Esophagus squamous epithelium (tissue), 5 donors: ENCODE data around the gene GNA12. TPM values are rescaled to one million over a fixed set of nuclear protein-coding genes. Genes with fewer than 3 reads are reported as not detected.

ENCODE experiments used
- DNase-seq: peaks from one replicate; lab custom pipeline; 2025; lab: John Stamatoyannopoulos, UW
- H3K27ac ChIP-seq, 4 donors: fragments of 200-600 bp; sonication (generic); one replicate each; pipeline ENCODE4 v1.5.1; 2016 to 2019; ENCODE audit warnings: mild to moderate bottlenecking in 1 of 4
- H3K27me3 ChIP-seq, 4 donors: fragments of 200-600 bp; sonication (generic); 1 replicate in 3 of 4; 2 replicates in 1 of 4; pipeline versions ENCODE4 v1.5.1 to v1.6.0; 2017 to 2021; ENCODE audit warnings: antibody characterized with exemption in 1 of 4
- H3K36me3 ChIP-seq, 3 donors: fragments of 200-600 bp; sonication (generic); one replicate each; pipeline ENCODE4 v1.5.1; 2016 to 2019
- H3K4me1 ChIP-seq, 3 donors: fragments of 200-600 bp; sonication (generic); one replicate each; pipeline ENCODE4 v1.5.1; 2017 to 2019
- H3K4me3 ChIP-seq, 4 donors: fragments of 200-600 bp; sonication (generic); 1 replicate in 3 of 4; 2 replicates in 1 of 4; pipeline ENCODE4 v1.5.1; 2016 to 2019; ENCODE audit warnings: mild to moderate bottlenecking in 2 of 4, moderate library complexity in 1 of 4
- H3K9me3 ChIP-seq, 3 donors: fragments of 200-600 bp; sonication (generic); one replicate each; pipeline ENCODE4 v1.5.1; 2016 to 2019
- POLR2A ChIP-seq, 4 donors: fragments of 450-650 bp; IDR thresholded peaks; one replicate each; pipeline ENCODE4 v1.6.1; 2017; ENCODE audit warnings: antibody characterized with exemption in 4 of 4, mild to moderate bottlenecking in 4 of 4, moderate library complexity in 3 of 4
- WGBS, 2 donors: methylation state at CpG; one replicate each; pipeline ENCODE4 v1.1.5; 2018; 5-methylcytosine and 5-hydroxymethylcytosine counted together
- intact Hi-C: fragments of 100-400 bp; cut with DNase I; formaldehyde crosslinking; loops from one replicate; pipeline ENCODE4 v1.15.0; 2022
- total RNA-seq, 4 donors: library from RNA; depleted of rRNA; stranded (reverse); fragments of >200 nt; gene quantifications; one replicate each; pipeline ENCODE4 v1.1.0, GENCODE V29; 2016
- TF ChIP-seq, protein P1 (sequence below), 6 experiments: fragments of 450-650 bp in 4 of 6; fragments of 200-600 bp in 2 of 6; sonication (generic) in 2 of 6; IDR thresholded peaks; one replicate each; pipeline ENCODE4 v1.5.1; 2016 to 2019; ENCODE audit warnings: antibody characterized with exemption in 6 of 6, mild to moderate bottlenecking in 4 of 6, moderate library complexity in 4 of 6
- donor health status: DM: yes; HTN: yes; CAD: no.

The GNA12 gene
- total RNA-seq, 4 donors from 2014 or later: 6.6 to 11.6 (median 7.6) TPM

DNA sequence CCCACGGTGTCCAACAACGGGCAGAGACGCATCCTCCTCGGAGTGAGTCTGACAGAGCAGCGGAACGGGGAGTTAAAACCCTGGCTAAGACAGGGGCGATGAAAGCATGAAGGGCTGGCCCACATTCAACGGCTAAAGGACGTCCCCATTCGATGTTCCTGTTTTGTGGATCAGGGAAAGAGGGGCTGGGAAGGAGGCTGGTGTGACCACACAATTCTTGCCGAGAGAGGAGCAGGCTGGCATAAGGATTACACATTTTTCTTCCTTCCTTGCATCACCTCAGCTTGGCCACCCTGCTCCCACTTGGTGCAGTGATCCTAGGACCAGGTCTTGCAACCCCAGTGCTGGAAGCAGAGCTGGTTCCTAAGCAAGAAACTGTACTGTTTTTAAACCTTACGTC lies 67.7 kb downstream of the GNA12 start:
- Histone ChIP-seq H3K36me3 (peaks cover 0 to 15% (median 0%) of the 10 kb centered on the region in 3 donors), H3K9me3 (no peaks in the 10 kb centered on the region), H3K4me1 (peaks cover 0 to 7% (median 0%) of the 10 kb centered on the region in 3 donors), H3K4me3 (no peak overlapping the region), H3K27ac (no peak overlapping the region), H3K27me3 (no peaks in the 10 kb centered on the region)
- 82 to 85% methylated on average over 10 to 11 of the region's 12 CpGs for WGBS, 2 donors
- TF ChIP-seq, protein P1, sequence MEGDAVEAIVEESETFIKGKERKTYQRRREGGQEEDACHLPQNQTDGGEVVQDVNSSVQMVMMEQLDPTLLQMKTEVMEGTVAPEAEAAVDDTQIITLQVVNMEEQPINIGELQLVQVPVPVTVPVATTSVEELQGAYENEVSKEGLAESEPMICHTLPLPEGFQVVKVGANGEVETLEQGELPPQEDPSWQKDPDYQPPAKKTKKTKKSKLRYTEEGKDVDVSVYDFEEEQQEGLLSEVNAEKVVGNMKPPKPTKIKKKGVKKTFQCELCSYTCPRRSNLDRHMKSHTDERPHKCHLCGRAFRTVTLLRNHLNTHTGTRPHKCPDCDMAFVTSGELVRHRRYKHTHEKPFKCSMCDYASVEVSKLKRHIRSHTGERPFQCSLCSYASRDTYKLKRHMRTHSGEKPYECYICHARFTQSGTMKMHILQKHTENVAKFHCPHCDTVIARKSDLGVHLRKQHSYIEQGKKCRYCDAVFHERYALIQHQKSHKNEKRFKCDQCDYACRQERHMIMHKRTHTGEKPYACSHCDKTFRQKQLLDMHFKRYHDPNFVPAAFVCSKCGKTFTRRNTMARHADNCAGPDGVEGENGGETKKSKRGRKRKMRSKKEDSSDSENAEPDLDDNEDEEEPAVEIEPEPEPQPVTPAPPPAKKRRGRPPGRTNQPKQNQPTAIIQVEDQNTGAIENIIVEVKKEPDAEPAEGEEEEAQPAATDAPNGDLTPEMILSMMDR (IDR thresholded peaks at IDR 0.05): no peak
- no peak for TF ChIP-seq POLR2A (IDR thresholded peaks at IDR 0.05)
- DNase-seq: no peak
- intact Hi-C loops: no loop called here

DNA sequence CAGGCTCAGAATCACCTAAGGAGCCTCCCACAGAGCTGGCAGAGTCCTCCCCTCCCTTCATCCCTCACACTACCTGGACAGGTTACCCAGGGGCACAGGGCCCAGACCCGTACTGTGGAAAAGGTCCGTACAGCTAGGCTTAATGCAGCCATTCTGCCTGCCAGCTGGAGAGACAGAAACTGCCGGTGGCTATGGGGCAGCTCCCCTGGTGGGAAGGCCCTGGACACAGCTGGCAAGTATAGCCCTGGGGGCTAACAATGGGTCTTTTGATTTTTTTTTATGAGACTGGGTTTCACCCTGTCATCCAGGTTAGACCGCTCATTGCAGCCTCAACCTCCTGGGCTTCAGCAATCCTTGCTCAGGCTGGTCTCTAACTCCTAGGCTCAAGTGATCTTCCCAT lies 68.3 kb downstream of the GNA12 start:
- peaks cover 0 to 15% (median 0%) of the 10 kb centered on the region in 3 donors for H3K36me3 ChIP-seq
- 89 to 95% methylated on average over 3 of the region's 4 CpGs for WGBS, 2 donors
- no peak overlapping the region for H3K4me3 ChIP-seq
- no peak overlapping the region for H3K27ac ChIP-seq
- peaks cover 0 to 10% (median 0%) of the 10 kb centered on the region in 3 donors for H3K4me1 ChIP-seq
- TF ChIP-seq POLR2A (IDR thresholded peaks at IDR 0.05): no peak
- TF ChIP-seq, protein P1 (IDR thresholded peaks at IDR 0.05): no peak
- no peak for DNase-seq
- H3K27me3 ChIP-seq: no peaks in the 10 kb centered on the region
- H3K9me3 ChIP-seq: no peaks in the 10 kb centered on the region
- intact Hi-C loops: no loop called here

DNA sequence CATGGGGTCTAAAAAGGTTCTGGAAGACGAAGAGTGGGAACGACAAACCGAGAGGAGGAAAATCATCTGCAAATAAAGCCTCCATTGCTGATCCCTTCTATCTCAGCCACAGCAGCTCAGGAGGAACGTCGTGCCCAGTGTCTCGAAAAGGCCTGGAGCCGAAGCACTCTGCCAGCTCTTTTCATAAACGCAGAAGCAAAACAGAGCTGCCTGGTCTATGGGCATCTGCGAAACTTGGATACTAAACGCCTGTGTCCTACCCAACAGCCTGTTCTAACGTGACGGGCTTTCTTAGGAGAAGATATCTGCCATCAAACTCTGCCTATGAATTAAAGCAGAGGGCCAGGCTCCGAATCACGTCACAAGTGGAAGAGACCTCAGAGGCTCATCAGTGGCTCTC lies 68.7 kb downstream of the GNA12 start:
- DNase-seq: no peak
- no peak overlapping the region for H3K4me3 ChIP-seq
- H3K9me3 ChIP-seq: no peaks in the 10 kb centered on the region
- H3K27me3 ChIP-seq: no peaks in the 10 kb centered on the region
- H3K27ac ChIP-seq: no peak overlapping the region
- H3K4me1 ChIP-seq: peaks cover 0 to 10% (median 0%) of the 10 kb centered on the region in 3 donors
- peaks cover 0 to 15% (median 0%) of the 10 kb centered on the region in 3 donors for H3K36me3 ChIP-seq
- intact Hi-C loops: no loop called here
- WGBS, 2 donors: 84 to 86% methylated on average over 6 to 8 of the region's 14 CpGs
- TF ChIP-seq, protein P1 (IDR thresholded peaks at IDR 0.05): no peak
- TF ChIP-seq POLR2A (IDR thresholded peaks at IDR 0.05): no peak

DNA sequence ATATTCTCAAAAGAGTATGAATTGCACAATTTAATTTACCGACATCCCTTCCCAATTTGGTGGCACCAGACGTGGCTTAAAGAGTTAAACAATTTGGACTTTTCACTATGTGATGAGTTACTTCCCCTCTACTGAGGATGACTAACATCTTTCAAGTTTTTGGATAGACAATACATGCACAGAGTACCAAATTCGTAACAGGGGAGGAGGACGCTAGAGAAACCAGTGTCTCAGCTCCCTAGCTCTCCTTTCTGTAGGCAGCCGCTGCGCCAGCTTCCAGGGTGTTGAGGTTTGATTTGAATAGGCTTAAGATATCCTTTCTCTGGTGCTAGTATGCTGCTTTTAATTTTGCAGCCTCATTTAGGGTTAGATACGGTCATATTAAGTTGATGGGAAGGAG lies 69.2 kb downstream of the GNA12 start:
- Histone ChIP-seq H3K27ac (no peak overlapping the region), H3K36me3 (peaks cover 0 to 15% (median 0%) of the 10 kb centered on the region in 3 donors), H3K9me3 (no peaks in the 10 kb centered on the region), H3K27me3 (no peaks in the 10 kb centered on the region), H3K4me3 (no peak overlapping the region), H3K4me1 (peaks cover 0 to 10% (median 0%) of the 10 kb centered on the region in 3 donors)
- intact Hi-C loops: no loop called here
- no peak for DNase-seq
- 86 to 94% methylated on average over 7 of the region's 7 CpGs for WGBS, 2 donors
- TF ChIP-seq, protein P1 (IDR thresholded peaks at IDR 0.05): no peak
- no peak for TF ChIP-seq POLR2A (IDR thresholded peaks at IDR 0.05)

DNA sequence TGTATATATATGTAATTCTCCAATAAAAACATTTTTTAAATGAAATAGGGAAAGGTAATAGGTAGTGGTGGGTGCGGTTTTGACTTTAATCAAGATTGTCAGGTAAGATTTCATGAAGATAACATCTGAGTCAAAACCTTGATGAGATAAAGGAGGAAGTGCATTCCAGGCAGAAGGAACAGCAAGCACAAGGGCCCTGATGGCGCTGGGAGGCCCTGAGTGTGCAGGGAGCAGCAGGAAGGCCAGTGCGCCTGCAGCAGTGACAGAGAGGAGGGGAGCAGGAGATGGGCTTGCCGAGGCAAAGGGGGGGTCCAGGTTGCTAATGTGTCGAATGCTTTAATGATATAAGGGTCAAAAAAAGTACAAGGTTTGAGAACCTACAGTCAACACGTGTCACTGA lies 69.8 kb downstream of the GNA12 start:
- intact Hi-C loops: no loop called here
- Histone ChIP-seq H3K36me3 (peaks cover 0 to 15% (median 0%) of the 10 kb centered on the region in 3 donors), H3K4me1 (peaks cover 0 to 10% (median 0%) of the 10 kb centered on the region in 3 donors), H3K27me3 (no peaks in the 10 kb centered on the region), H3K4me3 (no peak overlapping the region), H3K27ac (no peak overlapping the region), H3K9me3 (no peaks in the 10 kb centered on the region)
- DNase-seq: no peak
- TF ChIP-seq, protein P1 (IDR thresholded peaks at IDR 0.05): no peak
- TF ChIP-seq POLR2A (IDR thresholded peaks at IDR 0.05): no peak
- 76 to 85% methylated on average over 6 of the region's 6 CpGs for WGBS, 2 donors
